HG03175 (cell line): Measurements from ENCODE around the gene MBOAT1.
"Not testable (repeated sequence)": the region's sequence is repeated elsewhere in the genome, so short reads cannot be mapped to it uniquely, and the experiment has no call there.

ENCODE experiments used
- ATAC-seq: cut with Tn5 transposase; IDR thresholded peaks from one replicate; pipeline ENCODE4 v1.9.1; 2021; ENCODE audit warnings: mild to moderate bottlenecking, moderate library complexity; ENCODE audit not compliant: unreplicated experiment

The MBOAT1 gene

DNA sequence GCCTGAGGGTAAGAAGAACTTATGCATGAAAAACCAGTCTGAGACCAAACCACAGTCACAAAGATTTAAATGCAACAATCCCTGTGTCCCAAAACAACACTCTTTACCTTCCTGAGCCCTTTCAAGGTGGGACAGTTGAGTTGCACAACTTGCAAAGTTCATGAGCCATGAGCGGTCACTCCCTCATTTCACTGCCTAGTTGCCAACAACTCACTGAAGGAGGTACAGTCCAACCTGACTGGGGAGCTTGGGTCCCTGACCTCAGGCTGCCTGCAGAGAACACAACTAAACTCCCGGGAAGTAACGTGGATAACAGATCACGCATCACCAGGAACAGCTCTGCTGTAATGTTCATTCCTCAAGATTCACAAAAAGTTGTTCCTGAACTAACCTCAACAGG, 69.4 kb downstream of the MBOAT1 start:
- ATAC-seq: no peak

DNA sequence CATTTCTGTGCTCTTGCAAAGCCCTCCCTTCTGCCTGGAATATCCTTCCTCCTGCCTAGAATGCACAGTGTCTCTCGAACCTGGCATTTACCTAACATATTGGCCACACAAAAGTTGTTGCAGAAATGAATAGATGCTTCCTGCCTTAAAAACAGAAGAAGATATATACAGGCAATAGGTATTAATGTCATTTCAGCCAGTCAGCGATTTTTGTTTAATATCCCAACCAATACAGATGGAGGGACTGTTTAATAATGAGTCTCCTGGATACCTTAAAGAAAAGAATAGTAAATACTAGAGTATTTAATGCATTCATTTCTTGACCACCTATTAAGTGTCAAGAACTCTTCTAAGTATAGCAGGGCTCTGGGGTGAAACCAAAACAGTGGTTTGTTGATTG, 70.3 kb downstream of the MBOAT1 start:
- no peak for ATAC-seq

DNA sequence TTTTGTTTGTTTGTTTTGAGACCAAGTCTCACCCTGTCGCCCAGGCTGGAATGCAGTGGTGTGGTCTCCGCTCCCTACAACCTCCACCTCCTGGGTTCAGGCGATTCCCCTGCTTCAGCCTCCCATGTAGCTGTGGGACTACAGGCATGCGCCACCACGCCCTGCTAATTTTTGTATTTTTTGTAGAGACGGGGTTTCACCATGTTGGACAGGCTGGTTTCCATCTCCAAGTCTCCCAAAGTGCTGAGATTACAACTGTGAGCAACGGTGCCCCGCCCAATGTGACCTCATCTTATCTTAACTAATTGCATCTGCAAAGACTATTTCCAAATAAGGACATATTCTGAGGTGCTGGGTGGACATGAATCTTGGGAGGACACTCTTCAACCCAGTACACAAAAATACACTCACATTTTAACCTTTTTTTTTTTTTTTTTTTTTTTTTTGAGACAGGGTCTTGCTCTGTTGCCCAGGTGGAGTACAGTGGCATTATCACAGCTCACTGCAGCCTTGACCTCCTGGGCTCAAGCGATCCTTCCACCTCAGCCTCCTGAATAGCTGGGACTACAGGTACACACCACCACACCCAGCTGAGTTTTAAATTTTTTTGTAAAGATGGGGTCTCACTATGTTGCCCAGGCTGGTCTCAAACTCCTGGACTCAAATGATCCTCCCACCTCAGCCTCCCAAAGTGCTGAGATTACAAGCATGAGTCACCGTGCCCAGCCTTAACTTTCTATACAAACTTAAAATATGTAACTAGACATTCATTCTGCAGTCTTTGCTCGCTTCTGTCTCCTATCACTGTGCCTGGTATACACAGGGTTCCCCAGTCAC, 72.9 kb downstream of the MBOAT1 start:
- ATAC-seq: not testable (repeated sequence)

DNA sequence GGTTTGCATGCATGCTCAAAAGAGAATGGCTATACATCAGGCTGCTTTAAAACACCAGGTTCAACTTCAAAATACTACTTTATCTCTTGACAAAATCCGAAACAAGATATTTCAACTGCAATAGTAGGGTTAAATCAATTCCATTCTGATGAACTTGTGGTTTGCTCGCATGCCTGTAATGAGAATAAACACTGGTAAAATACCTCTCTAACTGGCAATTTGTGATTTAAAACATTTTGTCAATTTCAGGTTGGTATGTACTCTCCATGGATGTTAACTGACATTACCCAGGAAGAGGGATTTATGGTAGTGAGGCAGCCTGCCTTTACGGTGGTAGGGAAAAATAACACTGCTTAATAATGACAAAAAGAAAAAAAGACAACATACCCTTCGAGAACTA, 74.4 kb downstream of the MBOAT1 start:
- no peak for ATAC-seq

DNA sequence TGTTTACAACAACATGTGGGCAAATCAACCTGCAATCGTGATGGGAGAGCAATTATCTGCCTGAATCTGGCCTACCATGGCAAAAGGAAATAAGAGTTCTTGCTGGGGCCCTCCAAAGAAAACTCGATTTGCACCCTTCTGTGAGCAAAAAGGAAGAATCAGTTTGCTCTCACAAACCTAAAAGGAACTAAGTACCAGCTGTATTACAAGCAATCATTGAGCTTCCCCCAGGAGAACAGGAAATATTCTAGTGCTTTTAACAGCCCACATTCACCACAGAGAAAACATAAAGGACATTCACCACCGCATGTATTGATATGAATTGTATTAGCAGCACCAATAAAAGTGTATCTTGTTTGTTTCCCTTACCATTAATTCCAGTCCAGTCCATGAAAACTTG, 75.0 kb downstream of the MBOAT1 start:
- ATAC-seq: no peak

DNA sequence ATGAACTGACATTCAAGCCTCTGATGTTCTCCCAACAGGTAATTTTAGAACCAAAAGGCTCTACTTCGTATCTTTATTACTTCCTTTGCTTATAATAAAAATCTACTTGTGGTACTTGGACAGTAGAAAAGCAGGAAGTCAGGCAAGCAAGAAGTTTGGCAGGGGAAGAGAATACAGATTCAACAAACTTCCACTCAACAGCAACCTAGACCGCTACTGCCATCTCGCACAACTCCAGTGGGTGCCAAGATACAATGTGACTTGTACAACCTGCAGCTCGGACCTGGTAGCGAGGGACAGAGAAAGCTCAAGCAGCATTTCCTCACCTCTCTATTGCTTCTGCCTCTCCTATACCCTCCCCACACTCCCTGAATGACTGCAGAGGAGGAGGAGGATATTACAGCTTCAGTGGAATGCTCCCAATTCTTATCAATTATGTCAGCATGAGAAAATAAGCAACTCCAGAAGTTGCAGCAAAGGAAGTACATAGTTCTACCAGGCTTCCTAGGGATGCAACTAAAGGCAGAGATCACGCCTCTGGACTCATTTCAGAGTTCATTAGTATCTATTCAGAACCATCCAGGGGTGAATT, 76.5 kb downstream of the MBOAT1 start:
- no peak for ATAC-seq

DNA sequence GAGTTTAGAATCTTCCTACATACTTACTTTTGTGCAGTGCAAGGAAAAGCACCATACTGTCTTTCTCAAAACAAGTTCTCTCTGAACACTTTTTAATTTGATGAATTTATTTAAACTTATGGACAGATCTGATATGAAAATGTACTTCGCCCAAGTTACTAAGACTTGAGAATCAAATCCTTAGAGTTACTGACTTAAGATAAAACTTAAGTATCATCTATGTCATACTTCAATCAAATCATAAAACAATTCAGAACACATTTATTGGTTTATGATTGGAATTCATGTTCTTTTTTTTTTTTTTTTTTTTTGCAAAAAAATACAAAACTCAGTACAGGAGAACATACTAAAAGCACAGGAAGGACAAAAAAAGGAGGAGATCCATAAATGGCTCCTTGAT, 77.7 kb downstream of the MBOAT1 start:
- no peak for ATAC-seq

DNA sequence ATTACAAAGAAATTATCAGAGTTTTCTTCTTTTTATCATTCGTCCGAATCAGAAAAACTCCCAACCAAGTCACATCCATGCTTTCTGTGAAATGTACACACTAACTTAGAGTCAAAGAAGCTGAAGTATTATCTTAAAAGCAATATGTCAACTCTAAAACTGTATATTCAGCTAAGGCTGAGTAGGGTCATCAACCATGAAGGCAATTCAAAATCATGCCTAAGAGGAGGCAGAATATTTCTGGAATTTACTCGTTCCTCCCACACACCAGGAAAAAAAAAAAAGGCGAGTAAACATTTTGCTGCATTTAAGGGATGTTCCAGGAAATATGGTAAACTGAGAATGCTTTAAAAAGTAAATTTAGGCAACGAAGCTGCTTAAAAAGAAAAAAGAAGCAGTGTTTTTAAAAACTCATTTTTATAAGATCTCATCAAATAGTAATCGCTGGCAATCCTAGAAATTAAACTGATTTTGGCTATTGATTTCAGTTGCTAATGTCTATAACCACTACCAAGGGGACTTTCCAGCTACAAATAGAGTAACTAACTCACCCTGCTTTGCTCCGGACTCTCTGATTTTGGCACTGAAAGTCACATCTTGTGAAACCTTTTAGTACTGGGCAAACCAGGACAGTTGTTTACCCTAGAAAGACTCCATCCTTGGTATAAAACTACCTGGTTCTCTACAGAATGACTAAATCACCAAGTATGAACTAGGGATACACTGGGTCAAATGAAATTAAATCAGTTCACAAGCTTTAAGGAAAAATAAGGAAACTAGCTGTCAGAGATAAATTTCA, 82.8 kb downstream of the MBOAT1 start:
- ATAC-seq: no peak

DNA sequence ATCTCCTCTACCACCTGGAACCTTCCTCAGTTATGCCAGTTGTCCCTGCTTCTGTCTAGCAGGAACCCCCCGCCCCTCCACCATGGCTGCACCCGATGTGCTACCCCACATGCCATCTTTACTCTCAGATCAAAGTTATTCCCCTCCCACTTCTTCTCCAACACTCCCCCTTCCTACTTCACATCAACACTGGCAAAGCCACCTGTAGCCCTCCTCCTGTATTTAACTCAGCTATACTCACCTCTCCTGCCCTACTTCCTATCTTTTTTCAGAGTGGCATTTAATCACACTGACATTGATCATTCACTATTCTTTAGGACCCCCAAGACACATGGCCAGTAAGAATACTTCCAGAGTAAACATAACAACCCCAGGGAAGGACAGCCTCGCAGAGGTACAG, 84.3 kb downstream of the MBOAT1 start:
- ATAC-seq: no peak

DNA sequence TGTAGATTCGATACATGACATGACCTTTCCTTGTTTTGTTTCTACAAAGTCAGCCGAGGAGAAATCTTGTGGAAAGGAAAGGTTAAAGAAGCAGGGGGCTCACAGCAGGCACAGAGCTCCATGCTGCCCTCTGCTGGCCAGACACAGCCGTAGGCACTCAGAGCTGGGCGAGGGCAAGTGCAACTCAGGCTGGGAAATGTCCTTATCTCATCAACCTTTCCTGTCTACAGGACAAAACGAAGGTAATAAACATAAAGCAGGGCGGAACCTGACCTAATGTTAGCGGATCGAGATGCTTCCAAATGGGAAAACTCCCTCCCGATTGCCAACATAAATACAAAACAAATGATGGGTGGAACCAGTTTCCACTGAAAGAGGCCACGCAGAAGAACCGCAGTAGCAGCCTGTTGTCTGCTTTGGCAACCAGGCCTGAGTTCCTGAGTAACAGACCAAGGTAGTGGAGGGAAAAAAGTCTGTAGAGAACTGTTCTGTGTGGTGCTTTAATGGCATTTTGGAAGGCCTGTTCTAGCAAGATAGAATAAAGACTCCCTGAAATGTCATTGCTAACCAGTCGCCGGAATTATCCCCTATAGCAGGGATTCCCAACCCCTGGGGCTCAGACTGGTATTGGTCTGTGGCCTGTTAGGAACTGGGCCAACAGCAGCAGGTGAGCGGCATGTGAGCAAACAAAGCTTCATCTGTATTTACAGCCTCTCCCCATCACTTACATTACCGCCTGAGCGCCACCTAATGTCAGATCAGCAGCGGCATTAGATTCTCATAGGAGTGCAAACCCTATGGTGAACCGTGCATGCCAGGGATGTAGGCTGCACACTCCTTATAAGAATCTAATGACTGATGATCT, 85.2 kb downstream of the MBOAT1 start:
- ATAC-seq: peak; percentile 84

DNA sequence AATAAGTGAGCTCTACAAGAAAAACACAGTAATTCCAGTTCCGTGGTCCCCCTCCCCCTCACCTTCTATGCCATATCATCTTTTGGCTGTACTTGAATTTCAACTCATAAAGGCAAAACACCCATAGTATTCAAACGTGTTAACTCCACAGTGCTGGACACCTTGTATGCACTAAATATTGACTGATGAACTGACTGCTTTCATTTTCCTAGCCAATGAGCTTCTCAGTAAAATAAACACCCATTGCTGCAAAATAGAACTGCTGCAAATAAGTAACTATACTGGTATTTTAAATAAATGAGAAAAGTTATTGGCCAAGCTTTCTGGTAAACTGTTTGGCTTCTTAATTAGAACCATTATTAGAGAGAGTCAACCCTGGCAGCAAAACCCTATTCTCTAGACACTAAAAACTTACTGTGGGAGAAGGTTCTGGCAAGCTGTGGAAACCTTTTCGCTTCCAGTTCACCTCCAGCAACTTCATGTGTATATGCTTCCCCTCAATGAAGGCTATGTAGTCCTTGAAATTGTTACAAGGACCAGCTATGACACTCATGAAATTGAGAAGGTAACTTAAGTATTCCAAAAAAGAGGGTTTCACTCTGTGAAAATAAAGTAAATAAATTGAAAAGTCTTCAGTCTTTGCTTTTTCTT, 86.0 kb downstream of the MBOAT1 start:
- no peak for ATAC-seq

DNA sequence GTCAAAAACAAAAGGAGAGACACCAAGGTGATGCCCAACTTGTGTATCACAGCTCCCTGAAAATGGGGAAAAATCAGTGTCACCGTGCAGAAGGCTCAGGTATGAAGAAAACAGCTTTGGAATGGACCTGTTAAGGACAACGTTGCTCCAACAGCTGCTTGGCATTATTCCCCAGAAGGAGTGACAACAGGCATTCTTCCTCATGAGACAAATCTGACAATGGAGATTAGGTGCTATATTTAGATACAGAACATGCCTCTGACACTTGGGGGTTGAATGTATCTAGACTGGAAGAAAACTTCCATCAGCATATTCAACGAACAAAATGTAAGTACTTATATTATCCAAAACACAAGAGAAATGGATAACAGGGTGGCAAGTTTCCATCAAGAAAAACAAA, 87.7 kb downstream of the MBOAT1 start:
- ATAC-seq: no peak

DNA sequence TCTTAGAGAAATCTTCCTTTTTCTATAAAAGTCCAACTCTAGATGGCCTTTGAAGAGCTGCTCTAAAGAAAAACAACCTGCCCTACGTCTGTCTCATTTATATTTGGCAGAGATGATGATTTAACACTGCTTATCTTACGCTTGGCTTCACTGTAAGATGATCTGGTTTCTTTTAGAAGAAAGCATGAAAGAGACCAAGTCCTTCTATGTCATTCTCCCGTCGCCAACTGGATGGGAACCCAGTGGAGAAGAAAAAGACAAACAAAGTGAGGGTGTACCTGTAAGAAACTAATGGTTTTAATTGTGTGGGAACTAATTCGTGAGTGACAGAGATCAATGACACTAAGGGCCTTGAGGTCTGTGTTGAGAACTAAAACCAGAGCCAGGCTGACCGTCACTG, 92.8 kb downstream of the MBOAT1 start:
- no peak for ATAC-seq

DNA sequence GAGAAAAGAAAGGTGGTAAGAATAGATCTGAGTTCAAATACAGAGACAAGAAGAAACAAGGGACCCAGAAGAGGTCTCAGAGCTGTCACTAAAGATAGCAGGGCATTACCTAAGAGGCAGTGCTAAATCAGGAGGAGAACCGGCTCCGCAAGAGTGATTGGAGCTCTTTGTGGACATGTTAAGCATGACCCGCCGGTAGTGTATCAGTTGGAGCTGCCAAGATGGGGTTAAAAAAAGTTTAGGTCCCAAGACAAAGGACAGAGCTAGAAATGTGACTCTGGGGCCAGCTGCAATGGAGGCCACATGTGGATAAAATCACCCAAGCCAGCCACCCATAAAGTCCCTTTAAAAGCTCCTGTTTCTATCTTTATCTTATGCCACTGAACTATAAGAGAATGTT, 93.4 kb downstream of the MBOAT1 start:
- no peak for ATAC-seq

DNA sequence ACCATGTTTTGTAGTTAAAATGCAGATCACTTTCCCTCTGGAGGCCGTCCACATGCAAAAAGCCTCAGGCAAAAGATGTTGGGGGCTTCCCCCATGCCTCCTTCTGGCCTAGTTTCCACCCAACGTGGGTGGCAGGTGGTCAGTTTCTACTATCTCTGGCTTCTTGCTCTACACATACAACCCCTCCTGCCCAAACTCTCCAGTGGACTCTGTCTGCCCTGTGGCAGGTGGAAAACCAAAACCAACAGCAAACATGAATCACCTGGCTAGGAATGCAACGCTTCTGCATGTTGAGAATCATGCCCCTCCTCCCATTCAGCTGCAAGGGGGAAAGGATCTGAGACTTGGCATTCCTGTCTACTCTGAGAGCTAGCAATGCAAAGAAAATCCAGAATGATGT, 94.8 kb downstream of the MBOAT1 start:
- no peak for ATAC-seq

DNA sequence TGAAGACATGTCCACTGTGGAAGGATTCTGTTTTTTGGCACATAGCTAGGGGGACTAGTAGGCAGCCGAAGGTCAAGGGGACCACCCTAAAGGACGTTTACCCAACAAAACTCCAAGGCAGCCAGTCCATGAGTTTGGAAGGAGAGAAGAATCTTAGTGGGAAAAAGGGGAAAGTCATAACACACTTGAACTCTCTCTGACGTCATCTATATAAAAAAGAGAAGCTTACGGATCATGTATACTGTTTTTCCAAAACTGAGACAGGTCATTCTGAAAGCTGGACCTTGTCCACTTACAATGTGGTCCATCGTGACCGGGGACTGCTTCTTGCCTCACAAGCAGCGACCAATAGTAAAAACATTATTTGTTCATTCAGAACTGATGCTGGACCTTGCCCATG, 95.5 kb downstream of the MBOAT1 start:
- ATAC-seq: no peak

DNA sequence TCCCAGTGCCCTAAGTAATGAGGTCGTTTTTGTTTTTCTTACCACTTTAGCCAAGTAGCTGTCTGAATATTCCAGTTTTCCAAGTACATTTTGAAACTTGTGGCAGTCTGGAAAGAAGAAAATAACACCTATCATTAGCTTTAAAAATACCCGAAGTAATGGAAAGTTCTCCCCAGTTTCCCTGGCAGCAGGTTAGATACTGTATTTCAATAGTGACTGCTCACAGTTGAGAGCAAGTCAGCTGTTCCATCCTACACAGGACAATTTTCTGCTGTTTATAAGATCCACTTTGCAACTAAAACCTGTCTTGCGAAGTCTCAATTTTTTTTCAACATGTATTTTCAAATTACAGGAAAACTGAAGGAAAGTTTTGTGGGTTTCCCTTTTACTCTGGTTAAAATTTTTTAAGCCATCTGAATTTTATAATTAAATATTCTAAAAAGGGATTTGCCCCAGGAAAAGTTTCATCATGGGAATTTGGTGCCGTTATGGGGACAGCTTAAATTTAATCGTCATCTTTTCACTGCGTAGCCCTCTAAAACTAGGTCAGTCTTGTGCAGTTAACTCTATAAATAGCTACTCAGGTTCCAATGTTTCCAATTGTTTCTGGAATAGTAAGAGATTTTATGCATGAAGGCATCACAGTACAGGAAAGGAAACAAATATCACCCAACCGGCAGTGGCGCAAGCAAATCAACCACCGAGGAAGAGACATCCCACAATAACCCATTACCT, 96.9 kb downstream of the MBOAT1 start:
- ATAC-seq: no peak

DNA sequence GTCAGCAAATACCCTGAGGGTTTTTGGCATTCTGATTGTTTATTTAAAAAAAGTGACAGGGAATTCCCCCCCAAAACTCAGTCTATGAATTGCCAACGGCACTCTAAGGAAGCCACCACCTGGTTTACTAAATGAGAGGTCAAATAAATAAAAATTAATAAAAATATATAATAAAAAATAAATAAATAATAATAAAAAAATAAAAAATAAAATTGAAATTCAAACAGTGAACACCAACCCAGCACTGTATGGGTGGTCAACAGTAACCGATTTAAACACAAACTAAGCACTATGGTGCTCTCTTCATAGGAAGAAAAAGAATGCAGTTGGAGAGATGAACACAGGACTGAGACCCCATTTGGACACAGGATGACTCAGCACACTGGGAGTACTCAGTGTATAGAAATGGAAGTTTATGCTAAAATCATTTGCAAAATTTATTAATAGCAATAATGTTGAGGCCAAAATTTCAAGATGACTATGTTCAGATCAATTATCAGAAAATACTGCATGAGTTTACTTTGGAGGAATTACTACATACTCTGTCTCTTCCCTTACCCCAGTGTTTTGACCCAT, 98.5 kb downstream of the MBOAT1 start:
- ATAC-seq: no peak

DNA sequence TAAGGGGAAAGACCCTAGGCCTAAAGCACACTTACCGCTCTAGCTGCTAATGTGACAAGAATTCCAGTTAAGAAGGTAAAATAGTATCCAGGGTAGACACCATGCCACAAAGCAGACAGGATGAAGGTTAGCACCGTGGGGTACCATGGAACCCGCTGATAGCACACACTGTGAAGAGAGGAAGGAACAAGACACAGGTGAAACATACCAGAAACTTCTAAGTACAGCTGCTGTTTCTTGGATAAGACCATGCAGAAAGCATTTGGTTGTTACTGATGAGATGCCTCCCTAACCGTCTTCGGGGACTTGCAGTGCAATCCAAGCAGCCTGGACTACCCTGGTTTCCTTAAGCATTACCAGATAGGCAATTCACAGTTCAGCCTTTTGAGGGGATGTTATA, 99.4 kb downstream of the MBOAT1 start:
- no peak for ATAC-seq
